Left lobe of liver (tissue), 2 donors: ENCODE measurements around the gene STAT3. TPM values are rescaled to one million over a fixed set of nuclear protein-coding genes. Genes with fewer than 3 reads are reported as not detected.
"Not testable (repeated sequence)": the region's sequence is repeated elsewhere in the genome, so short reads cannot be mapped to it uniquely, and the experiment has no call there.

Experiments used
- ATAC-seq: fragments of 200-7000 bp; cut with Tn5 transposase; one replicate; pipeline ENCODE4 v1.9.1; 2020; ENCODE audit warnings: mild to moderate bottlenecking, moderate library complexity
- DNase-seq: peaks from one replicate; pipeline ENCODE4 v3.0.0-alpha.2; 2020; ENCODE audit warnings: low spot score
- total RNA-seq: library from RNA; stranded (reverse); gene quantifications from one replicate; pipeline ENCODE4 v1.2.1, GENCODE V29; 2021
- donor health status: DM: no; HTN: no; CAD: no; lungs with moderate emphysema.
- donor health status: DM: no; HTN: yes; CAD: no.

The STAT3 gene
- total RNA-seq, result 112 TPM

DNA sequence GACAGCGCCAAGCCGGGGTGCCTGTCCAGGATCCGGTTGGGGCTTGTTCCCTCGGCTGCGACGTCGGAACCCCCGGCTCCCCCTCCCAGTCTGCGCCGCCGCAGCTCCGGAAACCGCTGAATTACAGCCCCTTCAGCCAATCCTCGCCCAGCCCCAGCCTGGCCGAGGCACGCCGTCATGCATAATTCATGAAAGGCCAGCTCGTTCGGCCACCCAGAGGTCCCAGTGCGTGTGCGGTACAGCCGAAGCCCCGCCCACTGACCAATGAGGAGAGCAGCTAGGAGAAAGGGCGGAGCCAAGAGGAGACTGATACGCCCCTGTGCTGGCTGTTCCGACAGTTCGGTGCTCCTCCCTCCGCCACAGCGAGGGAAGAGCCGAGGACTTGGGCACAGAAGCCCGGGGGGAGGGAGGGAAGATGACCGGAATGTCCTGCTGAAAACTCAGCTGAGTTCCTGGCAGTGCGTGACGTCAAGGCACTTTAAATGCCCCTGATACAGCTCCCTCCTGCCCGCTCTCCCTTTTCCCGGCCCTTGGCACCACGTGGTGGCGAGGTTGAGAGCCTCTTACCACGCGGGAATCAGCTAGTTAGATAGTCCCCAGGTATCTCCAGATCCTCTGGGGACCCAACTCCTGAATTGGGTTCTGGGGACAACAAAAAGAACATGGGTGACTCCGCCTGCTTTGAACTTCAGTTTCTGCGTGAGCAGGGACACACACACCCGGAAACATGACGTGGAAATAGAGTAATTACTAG, at the start of gene STAT3:
TSS of gene STAT3 (minus strand) at position 62 of the 754 bp plus-strand sequence. CDS start 39,926 bp downstream, outside the sequence.
- DNase-seq (peak; percentile 100), ATAC-seq (peak; percentile 90)

DNA sequence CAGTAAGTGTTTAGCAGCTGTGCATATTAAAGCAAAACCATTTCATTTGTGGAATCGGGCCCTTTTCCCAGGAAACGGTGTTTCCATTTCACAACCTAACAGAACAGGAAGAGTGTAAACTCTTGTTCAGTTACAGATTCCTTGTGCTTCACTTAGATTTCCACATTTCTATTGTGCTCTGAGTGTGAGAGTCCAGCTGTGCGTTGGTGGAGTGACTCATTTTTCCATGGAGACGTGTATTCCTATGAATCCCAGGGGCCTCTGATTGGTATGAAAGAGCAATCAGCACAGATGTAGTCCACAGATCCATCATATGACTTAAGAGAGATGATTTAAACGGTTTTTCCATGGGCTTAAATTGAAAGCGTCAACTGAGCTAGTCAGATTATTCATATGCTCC, 48.1 kb upstream of the STAT3 start:
- DNase-seq (no peak), ATAC-seq (no peak)

DNA sequence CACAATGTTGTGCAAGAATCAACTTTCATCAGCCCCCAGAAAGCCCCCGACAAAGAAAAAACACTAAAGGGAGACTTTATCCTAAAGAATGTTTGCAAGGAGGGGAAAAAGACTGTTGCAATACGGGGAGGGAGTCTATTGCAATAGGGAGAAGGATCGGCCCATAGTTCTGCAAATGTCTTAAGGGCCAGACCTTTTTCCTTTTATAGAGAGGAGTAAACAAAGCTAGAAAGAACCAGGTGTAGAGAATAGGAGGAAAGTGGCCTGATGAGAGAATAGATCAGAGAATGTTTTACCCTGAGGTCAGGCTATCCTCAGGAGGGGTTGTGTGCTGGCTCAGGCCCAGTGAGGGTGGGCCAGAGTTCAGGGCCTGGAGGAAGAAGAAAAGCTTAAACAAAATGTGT, 43.5 kb upstream of the STAT3 start:
- ATAC-seq, result no peak
- no peak for DNase-seq

DNA sequence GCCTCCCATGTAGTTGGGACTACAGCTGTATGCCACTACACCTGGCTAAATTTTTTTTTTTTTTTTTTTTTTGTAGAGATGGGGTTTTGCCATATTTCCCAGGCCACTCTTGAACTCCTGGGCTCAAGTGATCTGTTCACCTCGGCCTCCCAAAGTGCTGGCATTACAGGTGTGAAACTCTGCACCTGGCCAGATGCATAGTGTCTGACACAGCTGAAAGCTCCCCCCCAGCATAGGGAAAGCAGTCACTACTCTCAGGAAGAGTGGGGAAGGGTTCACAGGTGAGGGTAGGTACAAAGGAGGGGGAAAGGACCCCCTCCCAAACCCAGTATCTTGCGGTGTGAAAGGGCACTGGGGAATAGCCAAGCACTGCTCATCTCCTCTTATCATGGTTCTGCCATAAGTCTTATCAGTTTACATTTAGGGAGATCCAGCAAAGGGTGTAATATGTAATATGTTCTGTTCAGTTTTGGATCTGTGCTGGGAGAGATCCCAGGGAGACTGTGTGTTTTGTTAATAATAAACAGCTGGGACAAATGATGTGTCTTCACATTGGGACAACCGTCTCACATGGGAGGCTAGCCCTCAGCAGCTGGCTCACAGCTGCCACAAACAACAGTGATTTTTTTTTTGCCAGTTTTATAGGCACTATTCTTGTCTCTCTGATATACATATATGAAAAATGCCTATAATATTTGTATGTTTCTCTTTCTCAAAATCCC, 41.6 kb upstream of the STAT3 start:
- peak; percentile 25 for ATAC-seq
- no peak for DNase-seq

DNA sequence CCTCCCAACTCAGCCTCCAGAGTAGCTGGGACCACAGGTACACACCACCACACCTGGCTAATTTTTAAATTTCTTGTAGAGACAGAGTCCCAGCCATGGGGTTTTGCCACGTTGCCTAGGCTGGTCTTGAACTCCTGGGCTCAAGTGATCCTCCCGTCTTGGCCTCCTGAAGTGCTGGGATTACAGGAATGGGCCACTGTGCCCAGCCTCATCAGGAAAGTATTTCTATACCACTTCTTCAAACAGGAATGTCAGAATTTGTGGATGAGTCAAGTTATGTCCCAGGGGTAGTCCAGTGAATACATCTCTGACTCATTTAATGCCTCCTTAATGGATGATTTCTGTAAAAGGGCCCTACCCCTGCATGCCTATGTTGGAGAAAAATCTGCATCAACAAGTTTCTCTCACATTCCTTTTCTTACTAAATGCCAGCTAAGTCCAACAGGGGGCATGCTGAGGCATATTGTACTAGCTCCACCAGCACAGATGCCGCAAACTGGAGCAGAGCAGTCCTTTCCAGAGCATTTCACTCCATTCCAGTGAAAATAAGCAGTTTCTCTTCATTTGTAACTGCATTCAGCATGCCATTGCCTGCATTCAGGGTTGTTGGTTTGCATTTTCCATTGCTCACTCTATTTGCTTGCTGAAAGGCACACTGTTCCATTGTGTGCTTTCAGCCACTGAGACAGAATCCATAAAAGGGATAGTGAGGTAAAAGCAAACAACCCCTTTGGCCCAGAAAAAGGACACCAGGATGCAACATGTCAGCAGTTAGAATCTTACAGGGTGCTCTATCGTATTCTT, 40.1 kb upstream of the STAT3 start:
- ATAC-seq (peak; percentile 94), DNase-seq (no peak)

DNA sequence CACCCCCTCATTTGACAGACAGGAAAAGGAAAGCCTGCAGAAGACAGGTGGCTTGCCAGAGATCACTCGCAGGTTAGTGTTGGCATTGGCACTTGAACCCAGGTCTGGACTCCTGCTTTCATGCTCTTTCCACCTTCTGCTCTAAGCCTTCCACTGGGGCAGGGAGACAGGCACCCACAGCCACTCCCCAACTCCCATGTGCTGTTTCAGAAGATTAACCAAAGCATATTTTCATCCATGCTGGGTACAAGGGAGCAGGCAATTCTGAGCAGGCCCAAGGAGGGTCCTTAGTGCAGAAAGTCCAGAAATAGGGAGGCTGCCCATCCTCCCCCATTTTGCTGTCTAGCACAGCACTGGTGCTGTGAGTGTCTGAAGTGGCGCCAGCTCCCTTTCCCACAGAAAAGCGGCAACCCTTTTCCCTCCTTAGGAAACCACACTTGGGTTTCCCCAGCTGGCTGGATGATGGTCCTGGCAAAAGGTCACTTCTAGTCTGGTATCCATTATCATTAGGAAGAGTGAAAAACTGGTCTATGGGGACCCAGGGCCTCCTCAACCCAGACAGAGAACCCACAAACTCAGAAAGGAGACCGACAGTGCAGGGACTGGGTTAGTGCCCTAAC, 36.9 kb upstream of the STAT3 start:
- ATAC-seq, result no peak
- DNase-seq, result no peak

DNA sequence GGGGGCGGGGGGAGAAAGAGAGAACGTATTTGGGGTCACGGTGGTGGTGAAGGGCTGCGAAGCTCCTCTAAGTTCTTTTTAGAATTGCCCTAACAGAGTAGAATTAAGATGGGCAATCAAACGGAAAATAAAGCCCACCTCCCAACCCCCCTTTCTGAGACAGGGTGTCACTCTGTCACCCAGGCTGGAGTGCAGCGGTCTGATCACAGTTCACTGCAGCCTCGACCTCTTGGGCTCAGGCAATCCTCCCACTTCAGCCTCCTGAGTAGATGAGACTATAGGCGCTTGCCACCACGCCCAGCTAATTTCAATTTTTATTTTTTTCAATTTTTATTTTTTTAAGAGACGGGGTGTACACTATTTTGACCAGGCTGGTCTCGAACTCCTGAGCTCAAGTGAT, 35.5 kb upstream of the STAT3 start:
- DNase-seq, result no peak
- ATAC-seq, result no peak

DNA sequence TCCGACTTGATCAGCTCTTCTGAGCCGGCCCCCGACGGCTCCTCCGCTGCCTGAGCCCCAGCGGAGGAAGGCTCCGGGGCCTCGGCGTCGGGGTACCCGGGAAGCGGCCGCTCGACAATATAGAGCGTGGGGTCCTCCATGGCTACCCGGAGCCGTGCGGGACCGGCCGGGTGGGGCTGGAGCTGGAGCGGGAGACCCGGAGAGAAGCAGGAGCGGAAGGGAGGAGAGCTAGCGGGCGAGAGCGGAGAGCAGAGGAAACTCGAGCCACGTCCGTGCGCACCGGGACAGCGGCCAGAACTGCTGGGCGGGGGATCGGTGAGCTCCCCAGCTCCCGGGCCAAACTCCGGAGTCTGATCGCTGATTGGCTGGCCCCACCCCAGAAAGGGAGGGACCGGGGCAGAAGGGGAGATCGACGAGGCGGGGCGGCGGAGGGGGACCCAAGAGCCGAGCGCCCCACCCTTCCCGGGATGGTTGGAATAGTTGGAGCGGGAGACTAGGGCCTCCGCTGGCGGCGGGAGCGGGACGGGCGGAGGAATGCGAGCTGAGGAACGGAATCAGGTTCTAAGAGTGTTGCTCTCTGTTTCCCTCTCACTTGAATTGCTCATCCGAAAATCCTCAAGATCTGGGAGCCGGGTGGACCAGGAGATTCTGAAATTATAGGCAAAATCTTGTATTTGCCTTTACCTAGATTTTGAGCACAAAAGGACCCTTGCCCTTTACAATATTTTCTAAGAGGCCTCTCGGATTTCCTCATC, 34.9 kb upstream of the STAT3 start, which contains the start of gene CAVIN1:
TSS of gene CAVIN1 (minus strand) at position 299 of the 755 bp plus-strand sequence. CDS start at position 140, 159 bp downstream.
- ATAC-seq, result peak; percentile 95
- DNase-seq, result peak; percentile 94

DNA sequence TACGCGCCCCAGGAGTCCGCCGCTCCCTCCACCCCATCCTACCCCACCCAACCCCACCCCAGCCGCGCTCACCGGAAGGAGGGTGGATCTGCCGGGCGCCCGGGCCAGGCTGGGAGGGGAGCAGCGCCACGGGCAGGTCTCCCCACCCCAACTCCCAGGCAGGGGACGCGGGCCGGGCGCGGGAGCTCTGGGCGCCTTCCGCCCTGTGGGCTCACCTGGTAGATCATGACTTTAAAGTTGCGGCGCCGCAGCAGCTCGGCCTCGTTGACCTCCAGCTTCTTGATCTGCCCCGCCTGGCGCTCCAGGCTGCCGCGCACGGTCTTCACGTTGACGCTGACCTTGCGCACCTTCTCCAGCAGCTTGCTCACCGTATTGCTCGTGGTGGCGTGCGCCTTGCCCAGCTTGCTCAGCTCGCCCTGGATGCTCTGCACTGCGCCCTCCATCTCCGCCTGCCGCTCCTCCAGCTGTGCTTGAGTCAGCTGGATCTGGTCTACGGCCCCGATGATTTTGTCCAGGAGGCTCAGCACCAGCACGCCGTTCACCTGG, 34.2 kb upstream of the STAT3 start:
- ATAC-seq (peak; percentile 39), DNase-seq (peak; percentile 51)

DNA sequence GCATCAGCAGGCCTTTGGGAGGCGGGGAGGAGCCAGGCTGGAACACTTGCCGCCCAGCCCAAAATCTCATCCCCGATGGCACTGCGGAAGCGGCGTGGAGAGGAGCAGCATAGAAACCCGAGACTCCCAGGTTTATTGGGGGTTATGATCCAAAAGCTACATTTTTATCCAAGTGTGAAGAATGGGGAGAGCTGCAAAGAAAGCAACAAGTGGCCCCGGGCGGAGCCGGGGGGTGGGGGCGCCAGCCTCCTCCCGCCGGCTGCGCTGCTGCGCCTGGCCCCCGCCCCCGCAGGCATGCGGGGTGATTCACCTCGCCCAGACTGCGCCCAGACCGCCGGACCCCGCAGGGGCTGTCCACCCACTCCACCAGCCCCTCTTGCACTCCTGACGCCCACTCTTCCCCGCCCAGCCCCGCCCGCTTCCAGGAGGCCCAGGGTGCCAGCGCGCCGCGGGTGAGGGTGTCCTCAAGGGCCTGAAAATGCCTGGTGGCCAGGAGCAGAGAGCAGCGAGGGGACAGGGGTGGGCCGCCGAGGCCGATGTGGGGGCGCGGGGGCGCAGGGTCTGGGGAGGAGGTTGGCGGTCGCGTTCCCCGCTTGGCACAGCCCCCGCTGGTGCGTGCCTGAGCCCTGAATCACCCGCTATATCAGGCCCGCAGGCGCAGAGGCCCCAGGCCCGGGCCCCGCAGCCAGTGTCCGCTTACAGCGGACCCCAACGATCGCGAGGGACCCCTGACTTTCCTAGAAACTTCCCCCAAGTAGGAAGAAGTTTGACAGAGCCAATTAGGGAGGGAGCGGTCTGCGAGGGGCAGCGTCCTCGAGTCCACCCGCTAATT, 33.5 kb upstream of the STAT3 start:
- ATAC-seq (no peak), DNase-seq (peak; percentile 49)

DNA sequence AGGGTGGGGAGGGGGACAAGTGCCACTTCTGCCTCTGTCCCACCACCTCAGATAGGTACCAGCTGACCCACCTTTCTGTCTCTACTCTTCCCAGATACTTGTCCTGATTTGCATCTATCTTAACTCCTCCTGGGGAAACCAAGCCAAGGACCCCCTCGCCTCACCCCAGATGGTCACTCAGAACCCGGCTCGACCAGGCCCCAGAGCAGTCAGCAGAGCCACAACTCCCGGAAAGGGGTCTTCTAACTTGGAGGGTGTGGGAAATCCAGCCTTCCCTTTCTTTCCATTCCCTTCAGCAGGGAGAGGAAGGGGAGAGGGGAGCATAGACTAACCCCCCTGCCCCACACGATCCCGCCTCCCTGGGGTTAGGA, 32.9 kb upstream of the STAT3 start:
- DNase-seq (no peak), ATAC-seq (no peak)

DNA sequence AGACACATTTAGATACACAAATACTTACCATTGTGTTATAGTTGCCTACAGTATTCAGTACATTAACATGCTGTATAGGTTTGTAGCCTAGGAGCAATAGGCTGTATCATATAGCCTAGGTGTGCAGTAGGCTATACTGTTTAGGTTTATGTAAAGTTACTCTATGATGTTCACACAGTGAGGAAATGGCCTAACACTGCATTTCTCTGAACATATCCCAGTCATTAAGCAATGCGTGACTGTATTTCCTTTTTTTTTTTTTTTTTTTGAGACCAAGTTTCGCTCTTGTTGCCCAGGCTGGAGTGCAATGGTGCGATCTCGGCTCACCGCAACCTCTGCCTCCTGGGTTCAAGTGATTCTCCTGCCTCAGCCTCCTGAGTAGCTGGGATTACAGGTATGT, 29.7 kb upstream of the STAT3 start:
- DNase-seq, ATAC-seq: not testable (repeated sequence)

DNA sequence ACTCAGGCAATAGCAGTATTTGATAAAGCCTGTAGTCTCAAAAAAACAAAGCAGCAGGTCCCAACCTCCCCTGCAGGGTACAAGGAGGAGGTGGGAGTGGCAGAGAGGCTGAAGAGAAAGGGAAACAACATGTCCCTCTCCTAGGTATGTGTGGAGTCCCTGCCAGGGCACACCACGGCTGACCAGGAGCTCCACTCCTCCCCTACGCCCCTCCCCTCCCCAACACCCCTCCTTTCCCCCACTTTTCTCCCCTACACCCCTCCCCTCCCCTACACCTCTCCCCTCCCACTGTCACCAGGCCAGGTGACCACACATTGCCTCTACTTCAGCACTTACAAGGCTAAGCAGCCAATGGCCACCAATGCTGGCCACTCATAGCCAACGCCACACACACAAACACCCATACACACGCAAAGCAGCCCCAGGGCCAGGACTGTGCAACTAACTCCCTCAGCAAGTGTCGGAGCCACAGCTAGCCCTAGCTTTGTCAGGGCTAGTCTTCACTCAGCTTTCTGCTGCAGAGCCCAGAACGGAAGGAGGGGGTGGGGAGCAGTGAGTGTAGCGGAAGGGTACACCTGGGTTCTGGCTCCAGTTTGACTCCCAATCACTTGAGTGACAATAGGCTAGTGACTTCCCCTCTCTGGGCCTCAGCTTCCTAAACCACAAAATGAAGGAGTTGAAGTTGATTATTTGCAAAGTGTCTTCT, 26.6 kb upstream of the STAT3 start:
- ATAC-seq, result no peak
- DNase-seq, result no peak

DNA sequence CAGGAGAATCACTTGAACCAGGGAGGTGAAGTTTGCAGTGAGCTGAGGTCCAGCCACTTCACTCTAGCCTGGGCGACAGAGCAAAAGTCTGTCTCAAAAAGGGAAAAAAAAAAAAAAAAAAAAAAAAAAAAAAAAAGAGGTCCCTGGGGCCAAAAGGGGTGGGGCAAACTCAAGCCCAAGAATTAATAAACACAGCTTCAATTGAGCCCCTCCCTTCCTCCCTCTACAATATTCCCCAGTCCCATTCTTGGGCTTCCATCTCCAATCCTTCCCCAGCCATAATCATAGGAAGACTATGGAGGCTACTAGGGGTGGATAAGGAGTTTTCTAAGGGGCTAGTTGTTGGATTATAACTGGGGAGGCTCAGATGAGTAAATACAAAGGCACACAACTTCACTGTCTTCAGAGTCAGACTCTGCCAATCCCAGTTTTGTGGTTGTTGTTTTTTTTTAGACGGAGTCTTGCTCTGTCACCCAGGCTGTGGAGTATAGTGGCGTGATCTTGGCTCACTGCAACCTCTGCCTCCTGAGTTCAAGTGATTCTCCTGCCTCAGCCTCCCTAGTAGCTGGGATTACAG, 25.3 kb upstream of the STAT3 start:
- ATAC-seq (no peak), DNase-seq (no peak)

DNA sequence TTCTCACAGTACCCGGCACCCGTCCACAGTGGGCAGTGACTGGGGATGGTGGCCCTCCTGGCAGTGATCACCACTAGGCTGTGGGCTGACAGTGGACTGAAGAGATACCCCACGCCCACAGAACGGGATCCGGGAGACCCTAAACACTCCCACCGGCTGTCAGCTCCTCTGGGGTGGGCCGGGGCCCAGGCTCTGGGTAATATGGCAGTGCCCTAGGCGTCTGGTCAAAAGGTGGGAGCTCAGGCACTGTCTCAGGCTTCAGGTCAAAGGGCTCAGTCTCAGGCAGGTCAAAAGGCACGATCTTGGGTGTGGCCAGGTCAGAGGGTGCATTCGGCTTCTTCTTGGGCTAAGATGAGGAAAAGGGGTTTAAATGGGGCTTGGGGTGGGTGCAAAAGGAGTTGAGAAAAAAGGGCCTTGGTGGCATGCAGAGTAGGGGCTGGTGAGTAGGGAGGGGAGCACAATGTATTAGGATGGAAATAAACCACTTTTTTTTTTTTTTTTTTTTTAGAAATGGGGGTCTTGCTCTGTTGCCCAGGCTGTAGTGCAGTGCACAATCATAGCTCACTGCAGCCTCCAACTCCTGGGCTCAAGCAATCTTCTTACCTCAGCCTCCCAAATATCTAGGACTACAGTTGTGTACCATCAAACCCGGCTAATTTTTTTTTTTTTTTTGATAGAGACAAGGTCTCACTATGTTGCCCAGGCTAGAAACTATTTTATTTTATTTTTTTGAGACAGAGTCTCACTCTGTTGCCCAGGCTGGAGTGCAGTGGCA, 23.9 kb upstream of the STAT3 start:
- ATAC-seq (no peak), DNase-seq (no peak)

DNA sequence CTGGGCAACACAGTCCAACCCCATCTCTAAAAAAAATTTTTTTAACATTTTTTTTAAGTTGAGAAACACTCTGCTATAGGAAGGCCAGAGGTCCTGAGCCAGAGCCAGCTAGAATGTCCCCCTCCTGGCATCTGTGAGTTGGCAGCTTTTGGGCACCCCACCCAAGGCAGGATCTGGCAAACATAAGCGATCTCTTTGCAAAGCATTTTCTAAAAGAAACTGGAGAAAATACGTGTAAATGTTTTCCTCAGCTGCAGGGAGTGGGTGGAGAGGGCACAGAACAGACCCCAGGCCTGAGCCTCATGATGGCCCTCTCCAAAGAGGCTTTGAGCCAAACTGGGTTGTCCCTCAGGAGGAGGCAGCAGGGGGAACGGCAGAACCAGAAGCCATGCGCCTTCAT, 23.1 kb upstream of the STAT3 start:
- ATAC-seq (no peak), DNase-seq (no peak)

DNA sequence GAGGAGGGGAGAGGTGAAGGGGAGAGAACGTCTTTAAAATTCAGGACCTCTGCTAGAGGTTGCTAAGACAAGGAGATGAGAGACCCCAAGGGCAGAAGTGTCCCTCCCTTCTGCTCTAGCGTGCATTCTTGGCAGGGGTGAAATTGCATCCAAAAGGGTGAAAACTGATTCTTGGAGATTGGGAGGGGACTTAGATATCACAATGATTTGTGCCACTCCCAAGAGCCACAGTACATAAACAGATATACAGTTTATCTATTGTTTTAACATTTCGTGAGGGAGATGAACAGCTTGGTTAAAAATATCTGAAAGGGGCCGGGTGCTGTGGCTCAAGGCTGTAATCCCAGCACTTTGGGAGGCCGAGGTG, 22.1 kb upstream of the STAT3 start:
- DNase-seq, result no peak
- no peak for ATAC-seq
